HepG2 (cell line): ENCODE results near the gene ZBTB7A. TPM values are rescaled to one million over a fixed set of nuclear protein-coding genes. Genes with fewer than 3 reads are reported as not detected.
A peak's percentile ranks its signal among the peaks of the same experiment; 100 is the strongest.

Source experiments
- ARNTL ChIP-seq: sonication (generic); formaldehyde crosslinking; IDR thresholded peaks from 2 replicates; pipeline ENCODE4 v1.4.0; 2020; ENCODE audit warnings: mild to moderate bottlenecking, missing genetic modification reagents
- CHD2 ChIP-seq: IDR thresholded peaks from 2 replicates; pipeline ENCODE4 v1.6.1; 2011; ENCODE audit warnings: low read depth, low read length, improper control_type of control experiment
- CREB3 ChIP-seq: sonication (generic); formaldehyde crosslinking; IDR thresholded peaks from 2 replicates; pipeline ENCODE4 v1.5.0; 2020; ENCODE audit warnings: missing genetic modification reagents
- GATA4 ChIP-seq: sonication (generic); IDR thresholded peaks from 2 replicates; pipeline ENCODE4 v1.6.1; 2016; ENCODE audit warnings: antibody characterized with exemption, low read depth, borderline replicate concordance
- MAZ ChIP-seq, 2 experiments: sonication (generic) in 1 of 2; formaldehyde crosslinking in 1 of 2; IDR thresholded peaks; 2 replicates each; pipeline versions ENCODE4 v1.5.0 to v1.6.1; 2012 to 2020; ENCODE audit warnings: low read depth in 2 of 2, mild to moderate bottlenecking in 2 of 2, borderline replicate concordance in 1 of 2, improper control_type of control experiment in 1 of 2, low read length in 1 of 2, missing genetic modification reagents in 1 of 2, moderate library complexity in 1 of 2
- NFE2L2 ChIP-seq: fragments of 150-350 bp; IDR thresholded peaks from 2 replicates; pipeline ENCODE4 v1.6.1; 2014; ENCODE audit warnings: low read length
- POLR2A ChIP-seq, 2 experiments: IDR thresholded peaks; 2 replicates each; pipeline ENCODE4 v1.6.1; 2011; ENCODE audit warnings: low read depth in 2 of 2, low read length in 2 of 2, mild to moderate bottlenecking in 1 of 2, moderate library complexity in 1 of 2; ENCODE audit not compliant: insufficient read depth in 1 of 2
- RCOR2 ChIP-seq: IDR thresholded peaks from 2 replicates; pipeline ENCODE4 v1.6.1; 2016; ENCODE audit warnings: missing biosample characterization, missing genetic modification reagents
- SMAD3 ChIP-seq: sonication (generic); formaldehyde crosslinking; IDR thresholded peaks from 2 replicates; pipeline ENCODE4 v1.4.0; 2020; ENCODE audit warnings: missing genetic modification reagents
- SNAI1 ChIP-seq: sonication (generic); formaldehyde crosslinking; IDR thresholded peaks from 2 replicates; pipeline ENCODE4 v1.5.0; 2020; ENCODE audit warnings: mild to moderate bottlenecking, missing genetic modification reagents, borderline replicate concordance
- TSC22D2 ChIP-seq: sonication (generic); formaldehyde crosslinking; IDR thresholded peaks from 2 replicates; pipeline ENCODE4 v1.5.1; 2020; ENCODE audit warnings: missing genetic modification reagents, mild to moderate bottlenecking, borderline replicate concordance
- ZBTB25 ChIP-seq: IDR thresholded peaks from 2 replicates; pipeline ENCODE4 v1.6.1; 2018; ENCODE audit warnings: missing genetic modification reagents
- ZC3H13 ChIP-seq: sonication (generic); formaldehyde crosslinking; IDR thresholded peaks from 2 replicates; pipeline ENCODE4 v1.8.1; 2023; ENCODE audit warnings: mild to moderate bottlenecking, missing genetic modification reagents, moderate library complexity
- ZNF326 ChIP-seq: sonication (generic); formaldehyde crosslinking; IDR thresholded peaks from 2 replicates; pipeline ENCODE4 v1.4.0; 2020; ENCODE audit warnings: missing genetic modification reagents, borderline replicate concordance
- ZNF547 ChIP-seq: sonication (generic); formaldehyde crosslinking; IDR thresholded peaks from 2 replicates; pipeline ENCODE4 v1.5.1; 2020; ENCODE audit warnings: mild to moderate bottlenecking, missing genetic modification reagents
- polyA plus RNA-seq, 8 experiments: library from polyadenylated mRNA; depleted of rRNA in 3 of 8; stranded (reverse) in 7 of 8; unstranded in 1 of 8; fragments of >200 nt; fragmentation: Illumina TruSeq in 4 of 8; extraction: Trizol in 4 of 8; gene quantifications; 2 replicates each; pipeline versions ENCODE4 v1.2.1 to v1.2.3, GENCODE V29; 2011 to 2016; ENCODE audit warnings: low read depth in 4 of 8, missing spikeins in 1 of 8, mixed read lengths in 1 of 8; ENCODE audit not compliant: insufficient read depth in 1 of 8
- total RNA-seq, 5 experiments: library from RNA; depleted of rRNA; stranded (reverse); fragments of >200 nt; fragmentation: Illumina TruSeq; extraction: Trizol; gene quantifications; 2 replicates each; pipeline ENCODE4 v1.2.3, GENCODE V29; 2016; ENCODE audit warnings: low read depth in 1 of 5
- TF ChIP-seq, protein P1 (sequence below): sonication (generic); formaldehyde crosslinking; IDR thresholded peaks from 2 replicates; pipeline ENCODE4 v1.5.1; 2020; ENCODE audit warnings: mild to moderate bottlenecking, missing genetic modification reagents, borderline replicate concordance
- TF ChIP-seq, protein P2 (sequence below): sonication (generic); formaldehyde crosslinking; IDR thresholded peaks from 2 replicates; pipeline ENCODE4 v1.5.0; 2020; ENCODE audit warnings: mild to moderate bottlenecking, missing genetic modification reagents
- TF ChIP-seq, protein P3 (sequence below): sonication (generic); formaldehyde crosslinking; conservative IDR thresholded peaks from 2 replicates; pipeline ENCODE4 v1.8.0; 2022; ENCODE audit warnings: mild to moderate bottlenecking, moderate library complexity, missing genetic modification reagents

ZBTB7A gene
- total and polyA plus RNA-seq, 2 of the 13 experiments (the other 11 are each of a cell fraction or from before 2014, with no cell fraction given), result 3.6 to 4.0 TPM

DNA sequence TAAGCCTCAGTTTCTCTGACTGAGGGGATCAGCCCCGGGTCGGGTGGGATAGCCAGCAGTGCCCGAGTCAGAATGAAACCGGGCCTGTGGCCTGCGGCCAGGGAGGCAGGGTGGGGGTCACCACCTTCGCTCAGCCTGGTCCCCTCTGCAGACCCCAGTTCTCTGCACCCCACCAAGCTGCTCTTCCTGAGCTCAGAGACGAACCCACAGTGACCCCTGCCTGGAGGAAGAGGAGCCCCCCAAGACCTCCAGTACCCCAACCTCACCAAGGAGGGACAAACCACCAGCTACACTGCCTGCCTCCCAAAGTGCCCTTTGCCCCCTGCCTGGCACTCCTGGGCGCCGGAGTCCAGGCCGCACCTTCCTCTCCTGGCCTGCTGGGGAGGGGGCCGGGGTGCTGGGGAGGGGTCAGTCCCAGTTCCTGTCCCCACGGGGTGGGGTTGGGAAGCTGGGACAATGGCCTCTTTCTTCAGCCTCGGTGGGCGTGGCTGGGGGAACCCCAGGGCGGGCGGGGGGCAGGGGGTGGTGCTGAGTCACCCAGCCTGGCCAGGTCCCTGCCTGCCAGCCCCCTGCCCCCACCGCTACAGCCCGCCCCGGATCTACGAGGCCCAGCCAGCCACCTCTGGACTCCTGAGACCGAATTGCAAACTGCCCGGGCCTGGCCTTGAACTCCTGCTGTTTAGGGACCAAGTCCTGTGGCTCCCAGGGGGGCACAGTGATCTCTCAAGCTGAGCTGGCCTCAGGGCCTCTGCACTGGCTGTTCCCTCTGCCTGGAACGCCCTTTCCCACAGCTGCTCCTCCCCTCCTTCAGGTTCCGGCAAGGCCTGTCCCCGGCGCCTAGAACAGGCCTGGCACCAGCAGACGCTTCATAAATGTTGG is 14.3 kb downstream of the ZBTB7A start (continued):
- TF ChIP-seq, protein P1, sequence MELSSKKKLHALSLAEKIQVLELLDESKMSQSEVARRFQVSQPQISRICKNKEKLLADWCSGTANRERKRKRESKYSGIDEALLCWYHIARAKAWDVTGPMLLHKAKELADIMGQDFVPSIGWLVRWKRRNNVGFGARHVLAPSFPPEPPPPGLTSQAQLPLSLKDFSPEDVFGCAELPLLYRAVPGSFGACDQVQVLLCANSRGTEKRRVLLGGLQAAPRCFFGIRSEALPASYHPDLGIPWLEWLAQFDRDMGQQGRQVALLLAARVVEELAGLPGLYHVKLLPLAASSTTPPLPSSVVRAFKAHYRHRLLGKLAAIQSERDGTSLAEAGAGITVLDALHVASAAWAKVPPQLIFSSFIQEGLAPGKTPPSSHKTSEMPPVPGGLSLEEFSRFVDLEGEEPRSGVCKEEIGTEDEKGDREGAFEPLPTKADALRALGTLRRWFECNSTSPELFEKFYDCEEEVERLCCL, result no peak
- TF ChIP-seq CREB3 (CRISPR knock-in tag) (no peak), CHD2 (no peak), ZC3H13 (CRISPR knock-in tag) (peak; percentile 80), GATA4 (no peak), TSC22D2 (CRISPR knock-in tag) (peak; percentile 79; the same call in 1 of the 2 replicates), MAZ (IDR thresholded peaks at IDR 0.05; ENCODE audit: borderline replicate concordance, low read depth, low read length) (peak; percentile 56; the same call in 1 of the 2 replicates), MAZ (CRISPR knock-in tag; IDR thresholded peaks at IDR 0.05; ENCODE audit: low read depth) (peak; percentile 84), POLR2A (IDR thresholded peaks at IDR 0.05; ENCODE audit: insufficient read depth in 1 of 2, low read depth in 2 of 2, low read length in 2 of 2) (peak; percentile 67; a peak in 3 of 4 replicates), ZBTB25 (CRISPR knock-in tag) (peak; percentile 60; the same call in 1 of the 2 replicates), ZNF326 (no peak), SNAI1 (no peak), RCOR2 (CRISPR knock-in tag) (peak; percentile 100), SMAD3 (CRISPR knock-in tag) (0 out of 2 replicates have a peak, but pooled peaks have one; percentile 11), NFE2L2 (peak; percentile 56; the same call in 1 of the 2 replicates), ZNF547 (peak; percentile 54; the same call in 1 of the 2 replicates), ARNTL (peak; percentile 70; the same call in 1 of the 2 replicates)
- TF ChIP-seq, protein P2, sequence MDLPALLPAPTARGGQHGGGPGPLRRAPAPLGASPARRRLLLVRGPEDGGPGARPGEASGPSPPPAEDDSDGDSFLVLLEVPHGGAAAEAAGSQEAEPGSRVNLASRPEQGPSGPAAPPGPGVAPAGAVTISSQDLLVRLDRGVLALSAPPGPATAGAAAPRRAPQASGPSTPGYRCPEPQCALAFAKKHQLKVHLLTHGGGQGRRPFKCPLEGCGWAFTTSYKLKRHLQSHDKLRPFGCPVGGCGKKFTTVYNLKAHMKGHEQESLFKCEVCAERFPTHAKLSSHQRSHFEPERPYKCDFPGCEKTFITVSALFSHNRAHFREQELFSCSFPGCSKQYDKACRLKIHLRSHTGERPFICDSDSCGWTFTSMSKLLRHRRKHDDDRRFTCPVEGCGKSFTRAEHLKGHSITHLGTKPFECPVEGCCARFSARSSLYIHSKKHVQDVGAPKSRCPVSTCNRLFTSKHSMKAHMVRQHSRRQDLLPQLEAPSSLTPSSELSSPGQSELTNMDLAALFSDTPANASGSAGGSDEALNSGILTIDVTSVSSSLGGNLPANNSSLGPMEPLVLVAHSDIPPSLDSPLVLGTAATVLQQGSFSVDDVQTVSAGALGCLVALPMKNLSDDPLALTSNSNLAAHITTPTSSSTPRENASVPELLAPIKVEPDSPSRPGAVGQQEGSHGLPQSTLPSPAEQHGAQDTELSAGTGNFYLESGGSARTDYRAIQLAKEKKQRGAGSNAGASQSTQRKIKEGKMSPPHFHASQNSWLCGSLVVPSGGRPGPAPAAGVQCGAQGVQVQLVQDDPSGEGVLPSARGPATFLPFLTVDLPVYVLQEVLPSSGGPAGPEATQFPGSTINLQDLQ (CRISPR knock-in tag), result no peak
- TF ChIP-seq, protein P3, sequence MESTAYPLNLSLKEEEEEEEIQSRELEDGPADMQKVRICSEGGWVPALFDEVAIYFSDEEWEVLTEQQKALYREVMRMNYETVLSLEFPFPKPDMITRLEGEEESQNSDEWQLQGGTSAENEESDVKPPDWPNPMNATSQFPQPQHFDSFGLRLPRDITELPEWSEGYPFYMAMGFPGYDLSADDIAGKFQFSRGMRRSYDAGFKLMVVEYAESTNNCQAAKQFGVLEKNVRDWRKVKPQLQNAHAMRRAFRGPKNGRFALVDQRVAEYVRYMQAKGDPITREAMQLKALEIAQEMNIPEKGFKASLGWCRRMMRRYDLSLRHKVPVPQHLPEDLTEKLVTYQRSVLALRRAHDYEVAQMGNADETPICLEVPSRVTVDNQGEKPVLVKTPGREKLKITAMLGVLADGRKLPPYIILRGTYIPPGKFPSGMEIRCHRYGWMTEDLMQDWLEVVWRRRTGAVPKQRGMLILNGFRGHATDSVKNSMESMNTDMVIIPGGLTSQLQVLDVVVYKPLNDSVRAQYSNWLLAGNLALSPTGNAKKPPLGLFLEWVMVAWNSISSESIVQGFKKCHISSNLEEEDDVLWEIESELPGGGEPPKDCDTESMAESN, result peak; percentile 79; the same call in 1 of the 2 replicates
